Prostate gland (tissue), 2 donors: ENCODE data around the gene SMIM36. TPM values are rescaled to one million over a fixed set of nuclear protein-coding genes. Genes with fewer than 3 reads are reported as not detected.

Experiments used
- DNase-seq: peaks from one replicate; pipeline ENCODE4 v3.0.0-alpha.2; 2019; ENCODE audit warnings: low spot score
- H3K27ac ChIP-seq, 2 donors: fragments of 200-600 bp; sonication (generic); 2 replicates each; pipeline ENCODE4 v1.5.1; 2017 to 2019
- H3K27me3 ChIP-seq: fragments of 200-600 bp; sonication (generic); replicated peaks from 2 replicates; pipeline ENCODE4 v1.5.1; 2019; ENCODE audit not compliant: insufficient read depth
- H3K36me3 ChIP-seq, 2 donors: fragments of 200-600 bp; sonication (generic); 1 replicate in 1 of 2; 2 replicates in 1 of 2; pipeline versions ENCODE4 v1.5.1 to v1.8.1; 2017 to 2019
- H3K4me1 ChIP-seq: fragments of 200-600 bp; sonication (generic); replicated peaks from 2 replicates; pipeline ENCODE4 v1.5.1; 2019
- H3K4me3 ChIP-seq, 2 donors: fragments of 200-600 bp; sonication (generic); 2 replicates each; pipeline ENCODE4 v1.5.1; 2017 to 2019
- H3K9me3 ChIP-seq: fragments of 200-600 bp; sonication (generic); 2 replicates; pipeline ENCODE4 v1.5.1; 2017
- CTCF ChIP-seq, 4 experiments: fragments of 200-600 bp in 2 of 4; fragments of 450-650 bp in 2 of 4; sonication (generic) in 2 of 4; IDR thresholded peaks; 1 replicate in 3 of 4; 2 replicates in 1 of 4; pipeline ENCODE4 v1.5.1; 2016 to 2019; ENCODE audit warnings: antibody characterized with exemption in 4 of 4, mild to moderate bottlenecking in 2 of 4, moderate library complexity in 2 of 4
- POLR2A ChIP-seq: fragments of 450-650 bp; IDR thresholded peaks from one replicate; pipeline ENCODE4 v1.6.1; 2016; ENCODE audit warnings: antibody characterized with exemption, mild to moderate bottlenecking
- POLR2AphosphoS5 ChIP-seq: sonication (generic); formaldehyde crosslinking; IDR thresholded peaks from one replicate; pipeline ENCODE4 v1.6.1; 2017; ENCODE audit warnings: antibody characterized with exemption
- WGBS: methylation state at CpG from one replicate; pipeline ENCODE4 v1.1.5; 2018; 5-methylcytosine and 5-hydroxymethylcytosine counted together
- intact Hi-C: fragments of 100-400 bp; cut with DNase I; formaldehyde crosslinking; loops from one replicate; pipeline ENCODE4 v1.14.2; 2022
- total RNA-seq, 2 donors: library from RNA; depleted of rRNA; stranded (reverse); fragments of >200 nt; gene quantifications; one replicate each; pipeline ENCODE4 v1.1.0, GENCODE V29; 2016

The SMIM36 gene
- total RNA-seq, 2 donors from 2014 or later, result not detected

- WGBS, result 78% methylated on average over 7 of the region's 7 CpGs
- Histone ChIP-seq H3K27me3 (no peaks in the 10 kb centered on the region), H3K9me3 (no peaks in the 10 kb centered on the region), H3K36me3 (no peaks in the 10 kb centered on the region), H3K4me3 (no peak overlapping the region), H3K4me1 (no peaks in the 10 kb centered on the region), H3K27ac (no peak overlapping the region)
- intact Hi-C loops, result loop anchor here (5.0 kb wide), 1 partner anchor 71 kb away; the partner anchor contains the start of gene MMD
- no peak for DNase-seq
- TF ChIP-seq CTCF (IDR thresholded peaks at IDR 0.05), result no peak
- no peak for TF ChIP-seq POLR2AphosphoS5
- no peak for TF ChIP-seq POLR2A
Observed at GRCh38 chr17:55492781-55493341, 18.4 kb downstream of the SMIM36 start.

GRCh38 chr17:55490376-55490775, 20.9 kb downstream of the SMIM36 start:
- H3K4me3 ChIP-seq, result no peak overlapping the region
- intact Hi-C loops, result loop anchor here (5.0 kb wide), 1 partner anchor 68 kb away; the partner anchor contains the start of gene MMD
- whole genome bisulfite sequencing, result 76% methylated on average over 4 of the region's 4 CpGs
- DNase-seq, result no peak
- H3K27ac ChIP-seq, result no peak overlapping the region
- no peaks in the 10 kb centered on the region for H3K9me3 ChIP-seq
- H3K4me1 ChIP-seq, result no peaks in the 10 kb centered on the region
- TF ChIP-seq POLR2A (no peak), CTCF (IDR thresholded peaks at IDR 0.05) (no peak), POLR2AphosphoS5 (no peak)
- H3K36me3 ChIP-seq, result no peaks in the 10 kb centered on the region
- no peaks in the 10 kb centered on the region for H3K27me3 ChIP-seq

GRCh38 chr17:55487695-55488432, 23.4 kb downstream of the SMIM36 start:
- Histone ChIP-seq H3K27ac (no peak overlapping the region), H3K9me3 (no peaks in the 10 kb centered on the region), H3K36me3 (no peaks in the 10 kb centered on the region), H3K4me1 (no peaks in the 10 kb centered on the region), H3K4me3 (no peak overlapping the region), H3K27me3 (no peaks in the 10 kb centered on the region)
- intact Hi-C loops, result no loop called here
- 65% methylated on average over 7 of the region's 7 CpGs for WGBS
- no peak for DNase-seq
- TF ChIP-seq POLR2AphosphoS5, result no peak
- TF ChIP-seq POLR2A, result no peak
- no peak for TF ChIP-seq CTCF (IDR thresholded peaks at IDR 0.05)

- no peak for TF ChIP-seq CTCF (IDR thresholded peaks at IDR 0.05)
- TF ChIP-seq POLR2A, result no peak
- TF ChIP-seq POLR2AphosphoS5, result no peak
- Histone ChIP-seq H3K36me3 (no peaks in the 10 kb centered on the region), H3K4me3 (no peak overlapping the region), H3K27me3 (no peaks in the 10 kb centered on the region), H3K9me3 (no peaks in the 10 kb centered on the region), H3K27ac (no peak overlapping the region), H3K4me1 (no peaks in the 10 kb centered on the region)
- WGBS, result 94% methylated on average over 2 of the region's 2 CpGs
- intact Hi-C loops, result no loop called here
- no peak for DNase-seq
Observed at GRCh38 chr17:55484575-55484974, 26.7 kb downstream of the SMIM36 start.
